ENCODE measurements around the gene ZDHHC7.

ZDHHC7 gene

DNA sequence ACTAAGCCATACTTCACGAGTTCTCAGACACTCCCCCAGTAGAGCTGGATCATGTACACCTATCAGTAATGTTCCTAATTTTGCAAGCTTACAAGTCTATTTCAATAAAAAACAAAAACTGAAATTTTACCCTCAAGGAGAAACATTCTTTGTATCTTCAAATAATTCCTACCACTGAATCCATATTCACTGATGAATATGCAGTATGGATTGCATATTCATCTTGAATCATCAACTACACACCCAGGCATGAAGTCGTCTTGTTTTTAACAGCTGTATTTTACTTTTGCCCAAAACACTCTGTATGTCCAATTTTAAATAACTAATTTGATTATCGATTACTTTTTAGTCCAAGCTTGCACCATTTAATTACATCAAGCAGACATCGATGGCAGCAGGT lies 31.8 kb downstream of the ZDHHC7 start:
- H3K4me3 ChIP-seq (IDR thresholded peaks at IDR 0.05; ENCODE audit: insufficient read depth, low read depth, low read length), result no peak overlapping the region
- H3K4me1 ChIP-seq (ENCODE audit: low read depth, poor library complexity, severe bottlenecking), result no peaks in the 10 kb centered on the region
- no peaks in the 10 kb centered on the region for H4K20me1 ChIP-seq (ENCODE audit: insufficient read depth)
- no peak overlapping the region for H3K4me2 ChIP-seq
- H2AFZ ChIP-seq (ENCODE audit: low read depth), result no peak overlapping the region
- no peak overlapping the region for H3K9ac ChIP-seq
- no peak for TF ChIP-seq CTCF (conservative IDR thresholded peaks at IDR 0.05; ENCODE audit: low read depth, low read length)
- no peaks in the 10 kb centered on the region for H3K36me3 ChIP-seq (ENCODE audit: insufficient read depth)
- H3K27me3 ChIP-seq (ENCODE audit: insufficient read depth, low read depth), result no peaks in the 10 kb centered on the region
- H3K27ac ChIP-seq, result no peak overlapping the region
- H3K79me2 ChIP-seq (ENCODE audit: insufficient read depth, low read depth), result no peaks in the 10 kb centered on the region

DNA sequence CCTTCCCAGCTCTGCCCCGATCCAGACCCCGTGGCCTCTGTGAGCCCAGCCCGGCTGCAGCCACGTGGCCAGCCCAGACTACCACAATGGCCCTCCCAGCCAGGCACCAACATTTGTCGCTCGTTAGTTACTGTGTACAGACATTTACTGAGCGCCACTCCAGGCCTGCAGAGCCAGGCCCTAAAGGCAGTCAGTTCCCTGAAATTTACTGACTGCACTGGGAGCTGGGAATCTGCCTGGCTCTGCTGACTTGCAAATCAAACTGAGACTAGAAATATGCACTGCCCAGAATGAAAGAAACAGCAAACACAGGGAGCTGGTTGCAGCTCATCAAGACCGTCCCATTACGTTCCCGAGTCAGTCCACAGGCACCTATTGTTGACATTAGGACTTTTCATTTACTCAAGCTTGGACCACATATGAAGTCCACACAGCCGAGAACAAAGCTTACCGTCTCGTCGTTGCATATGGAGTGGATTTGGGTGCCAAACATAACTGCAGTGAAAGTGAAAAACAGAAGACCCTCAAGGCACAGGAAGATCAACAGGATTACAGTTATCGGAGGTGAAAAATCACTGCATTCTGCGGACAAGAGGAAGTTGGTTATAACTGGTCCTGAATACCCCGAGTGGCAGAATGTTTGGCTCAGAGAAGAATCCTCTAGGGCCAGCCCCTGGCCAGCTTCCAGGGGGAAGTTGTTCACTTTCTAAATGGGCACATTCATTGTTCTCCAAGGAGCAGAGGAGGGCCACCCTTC lies 34.5 kb downstream of the ZDHHC7 start:
- no peak for TF ChIP-seq CTCF (conservative IDR thresholded peaks at IDR 0.05; ENCODE audit: low read depth, low read length)
- no peaks in the 10 kb centered on the region for H4K20me1 ChIP-seq (ENCODE audit: insufficient read depth)
- H3K27me3 ChIP-seq (ENCODE audit: insufficient read depth, low read depth), result no peaks in the 10 kb centered on the region
- H3K79me2 ChIP-seq (ENCODE audit: insufficient read depth, low read depth), result no peaks in the 10 kb centered on the region
- no peak overlapping the region for H2AFZ ChIP-seq (ENCODE audit: low read depth)
- H3K4me1 ChIP-seq (ENCODE audit: low read depth, poor library complexity, severe bottlenecking), result no peaks in the 10 kb centered on the region
- H3K4me3 ChIP-seq (IDR thresholded peaks at IDR 0.05; ENCODE audit: insufficient read depth, low read depth, low read length), result no peak overlapping the region
- no peak overlapping the region for H3K4me2 ChIP-seq
- H3K9ac ChIP-seq, result no peak overlapping the region
- no peak overlapping the region for H3K27ac ChIP-seq
- H3K36me3 ChIP-seq (ENCODE audit: insufficient read depth), result no peaks in the 10 kb centered on the region

DNA sequence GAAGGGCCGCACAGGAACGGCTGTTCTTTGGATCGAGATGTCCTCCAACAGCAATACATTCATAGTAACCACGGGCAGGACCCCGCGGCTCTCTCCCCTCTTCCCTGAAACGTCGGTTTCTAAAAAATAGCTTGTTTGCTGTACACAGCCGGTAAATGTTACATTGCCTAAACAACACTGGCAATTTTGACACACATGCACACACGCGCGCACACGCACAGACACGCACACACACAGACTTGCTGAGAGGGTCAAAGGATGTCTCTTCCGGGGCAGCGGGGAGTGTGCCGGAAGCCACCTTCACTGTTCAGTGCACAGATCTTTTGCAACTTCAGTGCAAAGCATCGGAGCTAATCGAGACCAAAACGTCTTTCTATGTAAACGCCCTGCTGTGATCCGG lies 35.8 kb downstream of the ZDHHC7 start:
- Histone ChIP-seq H3K9ac (no peak overlapping the region), H3K36me3 (ENCODE audit: insufficient read depth) (no peaks in the 10 kb centered on the region), H3K27me3 (ENCODE audit: insufficient read depth, low read depth) (no peaks in the 10 kb centered on the region), H3K4me3 (IDR thresholded peaks at IDR 0.05; ENCODE audit: insufficient read depth, low read depth, low read length) (no peak overlapping the region), H2AFZ (ENCODE audit: low read depth) (no peak overlapping the region), H3K4me1 (ENCODE audit: low read depth, poor library complexity, severe bottlenecking) (no peaks in the 10 kb centered on the region), H3K4me2 (no peak overlapping the region), H3K27ac (no peak overlapping the region), H4K20me1 (ENCODE audit: insufficient read depth) (no peaks in the 10 kb centered on the region), H3K79me2 (ENCODE audit: insufficient read depth, low read depth) (no peaks in the 10 kb centered on the region)
- no peak for TF ChIP-seq CTCF (conservative IDR thresholded peaks at IDR 0.05; ENCODE audit: low read depth, low read length)

- H3K4me2 ChIP-seq, result no peak overlapping the region
- H3K27ac ChIP-seq, result no peak overlapping the region
- no peak overlapping the region for H3K4me3 ChIP-seq (IDR thresholded peaks at IDR 0.05; ENCODE audit: insufficient read depth, low read depth, low read length)
- no peaks in the 10 kb centered on the region for H4K20me1 ChIP-seq (ENCODE audit: insufficient read depth)
- no peaks in the 10 kb centered on the region for H3K27me3 ChIP-seq (ENCODE audit: insufficient read depth, low read depth)
- H3K9ac ChIP-seq, result no peak overlapping the region
- no peak for TF ChIP-seq CTCF (conservative IDR thresholded peaks at IDR 0.05; ENCODE audit: low read depth, low read length)
- H2AFZ ChIP-seq (ENCODE audit: low read depth), result no peak overlapping the region
- H3K79me2 ChIP-seq (ENCODE audit: insufficient read depth, low read depth), result no peaks in the 10 kb centered on the region
- H3K36me3 ChIP-seq (ENCODE audit: insufficient read depth), result no peaks in the 10 kb centered on the region
- H3K4me1 ChIP-seq (ENCODE audit: low read depth, poor library complexity, severe bottlenecking), result no peaks in the 10 kb centered on the region
These were observed 36.3 kb downstream of the ZDHHC7 start for GRCh38 chr16:84975066-84975465.

Measured in KMS-11 (cell line).